Stimulated activated CD8-positive, alpha-beta memory T cell treated with anti-CD3 and anti-CD28 coated beads, Interleukin-15, amount 100 ng/mL, for 48 hours (primary cell): Measurements from ENCODE around the gene RNF41.
"Not testable (repeated sequence)": the region's sequence is repeated elsewhere in the genome, so short reads cannot be mapped to it uniquely, and the experiment has no call there.

Experiments
- DNase-seq, 2 donors: peaks; one replicate each; pipeline ENCODE4 v3.0.0-alpha.2; 2020; ENCODE audit warnings: low read depth in 2 of 2

Gene RNF41

DNA sequence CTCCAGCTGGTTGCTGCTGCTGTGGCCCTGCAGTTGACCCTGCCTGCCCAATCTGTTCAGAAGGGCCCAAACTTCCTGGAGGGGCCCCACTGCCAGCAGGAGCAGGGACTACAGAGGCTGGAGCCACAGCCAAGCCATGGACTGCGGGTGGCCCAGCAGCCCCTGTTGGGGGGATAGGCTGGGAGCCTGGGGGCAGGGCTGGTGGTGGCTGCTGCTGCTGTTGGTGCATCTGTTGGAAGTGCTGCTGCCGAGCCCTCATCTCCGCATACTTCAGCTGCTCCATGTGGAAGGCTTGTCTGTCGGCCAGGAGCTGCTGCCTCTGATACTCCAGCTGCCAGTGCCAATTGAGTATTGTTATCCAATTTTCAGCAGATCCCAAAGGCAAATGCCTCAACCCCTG is 56.4 kb downstream of the RNF41 start:
- no peak for DNase-seq

- no peak for DNase-seq
These were observed 57.4 kb downstream of the RNF41 start for GRCh38 chr12:56164345-56164729.

DNA sequence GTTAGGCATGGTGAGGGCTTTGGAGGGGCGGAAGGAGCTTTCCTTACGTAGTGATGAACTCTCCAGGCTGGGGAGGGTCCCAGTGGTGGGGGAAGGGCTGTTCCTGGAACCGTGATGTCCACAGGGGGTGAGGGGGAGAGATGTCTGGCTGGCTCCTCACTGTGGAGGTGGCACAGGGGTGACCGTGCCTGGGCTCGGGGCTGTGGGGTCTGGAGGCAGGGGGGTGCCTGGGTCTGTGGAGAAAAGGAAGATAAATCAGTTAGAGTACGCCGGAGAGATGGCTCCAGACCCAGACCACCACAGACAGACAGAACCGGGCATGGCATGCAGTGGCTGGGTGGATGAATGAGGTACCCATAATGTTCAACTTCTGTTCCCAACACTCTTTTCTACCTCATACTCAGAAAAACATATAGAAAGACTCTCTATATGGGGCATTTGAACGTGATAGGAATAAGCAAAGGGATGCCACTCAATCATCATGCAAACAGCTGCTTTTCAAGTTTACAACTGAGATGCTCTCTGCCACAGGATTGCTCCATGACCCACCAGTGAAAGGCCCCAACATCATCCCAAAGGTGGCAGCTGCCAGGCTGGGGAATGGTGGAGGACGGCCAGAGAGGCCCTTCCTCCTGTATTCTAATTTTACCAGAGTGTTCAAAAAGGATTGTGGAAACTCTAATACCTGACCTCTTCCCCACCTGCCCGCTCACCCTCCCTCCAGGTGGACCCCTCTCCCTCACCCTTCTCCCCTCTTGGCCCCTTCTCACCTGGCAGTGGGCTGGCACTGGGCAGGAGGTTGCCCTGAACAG is 58.0 kb downstream of the RNF41 start:
- no peak for DNase-seq

GRCh38 chr12:56162468-56163290 is 59.0 kb downstream of the RNF41 start:
- no peak for DNase-seq

DNA sequence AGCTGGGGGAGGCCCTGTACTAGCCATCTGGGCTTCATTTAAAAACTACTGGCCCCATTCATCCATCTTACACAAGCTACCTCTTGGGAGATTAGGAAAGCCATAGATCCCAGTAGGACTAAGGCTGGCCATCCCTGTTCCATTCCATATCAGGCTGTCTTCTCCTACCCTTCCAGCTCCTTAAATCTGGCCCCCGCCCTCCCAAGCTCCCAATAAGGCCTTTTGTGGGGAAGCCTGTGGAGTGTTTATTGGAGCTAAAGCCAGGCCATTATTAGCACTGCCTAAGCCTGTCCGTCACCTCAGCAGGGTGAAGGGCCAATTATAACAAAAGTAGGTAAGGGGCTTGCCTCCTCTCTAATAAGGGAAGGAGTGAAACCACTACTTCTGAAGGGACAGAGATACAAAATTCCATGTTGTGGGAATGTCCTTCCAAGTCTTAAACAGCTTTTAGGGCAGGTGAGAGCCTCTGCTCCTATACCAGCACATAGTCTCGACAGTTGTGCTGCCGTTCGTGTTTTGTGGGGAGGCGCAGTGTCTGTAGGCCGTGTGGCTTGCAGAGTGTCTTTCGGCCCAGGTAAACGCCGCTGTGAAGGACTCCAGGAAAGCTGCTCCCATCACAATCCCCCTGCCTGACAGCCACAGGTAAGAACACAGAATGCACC is 59.9 kb downstream of the RNF41 start:
- no peak for DNase-seq

GRCh38 chr12:56160894-56161689 is 60.6 kb downstream of the RNF41 start:
- DNase-seq = no peak

- peak; percentile 20 to 25 for DNase-seq
These were observed 61.4 kb downstream of the RNF41 start for GRCh38 chr12:56160193-56160763.

GRCh38 chr12:56159482-56160192 is 62.1 kb downstream of the RNF41 start:
- DNase-seq = no peak

DNA sequence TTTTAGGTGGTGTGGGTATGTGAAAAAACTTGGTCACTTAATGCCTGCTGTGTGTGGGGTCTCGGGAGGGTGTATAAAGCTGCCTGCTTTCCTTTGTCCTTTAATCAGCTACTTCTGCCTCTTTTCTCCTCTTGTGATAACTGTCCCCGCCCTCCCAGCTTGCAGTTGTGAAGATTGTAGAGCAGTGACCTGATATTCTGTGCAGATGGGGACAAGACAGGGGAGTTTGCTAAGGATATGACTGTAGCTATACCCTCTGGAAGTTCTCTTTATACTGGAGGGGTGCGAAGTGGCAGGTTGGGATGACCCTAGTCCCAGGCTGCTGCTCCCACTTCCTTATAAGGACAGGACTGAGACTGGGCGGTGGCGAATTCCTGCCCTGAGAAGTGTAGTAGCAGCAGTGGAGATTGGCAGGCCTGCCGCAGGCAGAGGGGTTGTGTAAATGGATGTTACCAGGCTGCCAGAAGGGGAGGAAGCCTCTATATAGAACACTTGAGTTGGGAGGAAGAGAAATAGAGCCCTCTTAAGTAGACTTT is 62.7 kb downstream of the RNF41 start:
- DNase-seq = no peak

DNA sequence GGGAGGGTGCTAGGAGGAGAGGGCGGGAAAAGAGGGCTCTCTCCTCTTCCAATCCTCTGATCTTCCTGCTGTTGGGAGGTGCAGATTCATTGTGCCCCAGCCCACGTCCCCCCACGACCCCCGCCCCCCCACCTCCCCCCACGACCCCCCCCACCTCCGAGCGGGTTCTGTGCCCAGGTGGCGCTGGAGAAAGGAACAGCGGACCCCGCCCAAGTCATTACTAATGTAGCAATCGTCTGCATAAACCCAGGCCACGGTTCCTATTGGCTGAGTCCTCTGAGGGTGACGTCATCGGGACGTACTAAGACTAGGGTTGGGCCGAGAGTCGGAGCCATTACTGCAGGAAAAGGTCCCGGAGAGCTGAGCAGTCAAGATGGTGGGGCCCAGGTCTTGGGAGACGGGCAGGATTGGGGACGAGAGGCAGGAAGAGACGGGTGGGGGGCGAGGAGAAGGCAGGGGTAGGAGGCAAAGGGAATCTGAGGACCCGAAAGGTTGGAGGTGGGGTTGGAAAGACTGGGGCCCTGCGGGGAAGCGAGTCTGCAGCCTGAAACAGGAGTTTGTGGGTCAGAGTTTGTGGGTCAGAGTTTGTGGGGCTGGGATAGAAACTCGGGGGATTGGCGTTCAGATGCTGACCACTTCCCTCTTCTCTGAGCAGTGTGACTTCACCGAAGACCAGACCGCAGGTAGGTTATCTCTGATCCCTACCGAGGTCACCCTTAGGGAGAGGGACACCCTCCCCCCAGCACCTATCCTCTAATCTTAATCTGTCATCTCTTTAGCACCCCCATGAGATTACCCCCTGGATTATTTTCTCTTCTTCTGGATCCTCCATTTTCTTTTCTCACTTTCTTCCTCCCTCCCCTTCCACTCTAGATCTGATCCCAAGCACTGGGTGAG is 63.4 kb downstream of the RNF41 start, which contains the start of gene MYL6:
MYL6 (plus strand) TSS at position 331 of the 897 bp plus-strand sequence; CDS start at position 374, 43 bp downstream.
- peak; percentile 84 to 87 for DNase-seq

DNA sequence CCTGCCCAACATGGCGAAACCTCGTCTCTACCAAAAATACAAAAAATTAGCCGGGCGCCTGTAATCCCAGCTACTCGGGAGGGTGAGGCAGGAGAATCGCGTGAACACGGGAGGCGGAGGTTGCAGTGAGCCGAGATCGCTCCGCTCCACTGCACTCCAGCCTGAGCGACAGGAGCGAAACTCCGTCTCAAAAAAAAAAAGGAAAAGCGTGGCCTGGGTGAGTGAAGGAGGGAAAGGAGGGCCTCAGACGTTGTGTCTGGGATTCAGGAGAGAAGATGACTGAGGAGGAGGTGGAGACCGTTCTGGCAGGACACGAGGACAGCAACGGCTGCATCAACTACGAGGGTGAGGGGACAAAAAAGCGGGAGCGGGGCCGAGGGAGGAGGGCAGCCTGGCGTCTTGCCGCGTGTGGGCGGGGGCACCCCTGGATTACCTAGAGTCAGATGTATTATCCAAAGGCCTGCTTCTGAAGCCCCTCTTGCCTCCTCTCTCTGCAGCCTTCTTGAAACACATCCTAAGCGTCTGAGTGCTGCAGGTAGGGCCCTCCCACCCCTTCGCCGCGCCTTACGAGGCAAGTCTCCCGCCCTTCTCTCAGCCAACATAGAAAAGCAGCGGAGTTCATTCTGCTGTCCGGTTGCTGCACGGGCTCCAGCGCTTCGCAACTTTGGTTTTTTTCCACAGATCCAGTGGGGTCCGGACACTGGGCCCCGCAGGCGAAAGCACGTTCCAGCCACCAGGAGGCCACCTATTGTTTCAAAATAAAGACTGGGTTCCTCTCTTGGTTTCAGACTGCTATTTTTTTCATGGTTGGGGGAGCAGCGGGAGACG is 64.3 kb downstream of the RNF41 start:
- peak; percentile 33 to 37 for DNase-seq

GRCh38 chr12:56156464-56157200 is 65.1 kb downstream of the RNF41 start:
- DNase-seq = not testable (repeated sequence)

GRCh38 chr12:56155256-56155845 is 66.4 kb downstream of the RNF41 start:
- no peak for DNase-seq

DNA sequence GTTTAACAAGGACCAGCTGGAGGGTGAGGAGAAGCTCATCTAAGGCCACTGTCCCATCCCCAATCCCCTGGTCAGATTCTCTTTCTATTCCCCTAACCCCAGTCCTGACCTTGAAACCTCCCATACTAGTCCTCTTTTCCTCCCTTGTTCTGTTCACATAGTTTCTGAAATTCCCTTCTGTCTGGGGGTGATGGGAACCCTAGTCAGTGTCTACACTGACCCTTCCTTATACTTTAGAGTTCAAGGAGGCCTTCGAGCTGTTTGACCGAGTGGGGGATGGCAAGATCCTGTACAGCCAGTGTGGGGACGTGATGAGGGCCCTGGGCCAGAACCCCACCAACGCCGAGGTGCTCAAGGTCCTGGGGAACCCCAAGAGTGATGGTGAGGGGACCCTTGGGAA is 66.9 kb downstream of the RNF41 start:
- no peak for DNase-seq

DNA sequence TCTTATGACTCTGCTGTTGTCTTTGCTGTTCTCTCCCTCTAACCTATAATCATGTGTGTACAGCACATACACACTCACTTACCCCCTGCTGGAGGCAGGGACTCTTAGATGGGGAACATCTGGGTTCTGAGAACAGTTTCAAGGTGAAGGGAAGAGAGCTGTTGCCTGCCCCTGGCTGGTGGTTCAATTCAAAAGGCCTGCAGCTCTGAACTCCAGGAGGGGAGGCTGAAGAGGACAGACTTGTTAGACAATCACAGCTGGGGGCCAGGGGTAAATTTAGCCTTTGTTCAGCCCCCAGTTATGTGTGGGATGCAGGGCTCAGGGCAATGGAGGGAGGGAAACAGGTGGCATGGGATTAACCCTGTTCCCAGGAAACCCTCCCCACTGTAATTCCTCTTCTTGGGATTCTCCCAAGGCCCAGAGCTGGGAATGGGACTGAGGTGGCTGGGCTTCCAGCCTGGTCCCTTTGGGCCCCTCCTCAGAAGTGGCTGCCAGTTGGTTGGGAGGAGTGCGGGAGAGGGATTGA is 67.4 kb downstream of the RNF41 start:
- no peak for DNase-seq

- no peak for DNase-seq
These were observed 68.0 kb downstream of the RNF41 start for GRCh38 chr12:56153678-56154065.
